COLO668 (cell line): ENCODE measurements around the gene ADARB2.
A peak's percentile ranks its signal among the peaks of the same experiment; 100 is the strongest.

Experiments
- DNase-seq: peaks from one replicate; lab custom pipeline; 2025; ENCODE audit not compliant: unreplicated experiment; lab: John Stamatoyannopoulos, UW

ADARB2 gene

DNA sequence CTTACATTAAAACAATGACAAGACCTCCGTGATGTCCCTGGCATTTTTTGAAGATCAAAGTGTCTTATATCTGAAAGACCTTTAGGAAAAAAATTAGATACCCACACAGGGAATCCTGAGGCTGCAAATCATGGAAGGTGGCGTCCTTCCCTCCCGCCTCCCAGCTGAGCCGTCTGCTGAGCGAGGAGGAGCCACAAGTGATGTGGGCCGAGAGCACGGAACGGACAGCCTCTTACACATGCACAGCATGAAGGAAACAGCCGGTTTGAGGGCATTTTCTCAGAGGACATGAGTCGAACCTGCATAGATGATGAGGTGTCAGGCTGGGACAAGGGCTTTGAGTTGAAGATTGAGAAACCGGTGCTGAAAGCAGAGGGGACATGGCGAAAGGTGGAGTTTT lies 163.3 kb downstream of the ADARB2 start:
- DNase-seq = no peak

DNA sequence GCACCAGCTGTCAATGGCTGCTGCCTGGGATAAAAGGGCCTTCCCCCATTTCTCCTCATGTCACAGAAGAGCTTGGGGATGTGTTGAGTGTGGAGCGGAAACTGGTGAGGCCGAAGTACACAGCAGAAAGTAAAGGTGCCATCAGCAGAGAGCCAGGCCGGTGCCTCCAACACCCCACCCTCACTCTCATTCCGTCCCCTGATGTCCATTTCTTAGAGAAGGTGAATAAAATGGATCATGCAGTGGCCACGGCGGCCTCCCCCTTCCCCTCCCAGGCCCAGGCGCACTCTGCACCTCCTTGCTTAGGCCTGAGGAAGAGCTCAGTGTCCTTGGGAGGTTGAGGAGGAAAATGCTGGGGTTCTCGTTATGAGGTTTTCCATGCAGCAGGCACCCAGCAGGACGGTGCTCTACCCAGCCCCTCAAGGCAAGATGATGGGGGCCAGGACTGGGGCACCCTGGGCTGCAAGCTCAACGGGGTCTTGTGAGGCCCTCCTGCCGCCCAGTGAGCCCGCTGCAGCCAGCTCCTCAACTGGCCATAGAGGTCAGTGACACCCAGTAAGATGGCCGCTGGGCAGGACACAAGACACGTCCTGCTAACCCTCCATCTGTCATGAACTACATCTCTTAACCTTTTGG lies 163.9 kb downstream of the ADARB2 start:
- no peak for DNase-seq

- DNase-seq = peak; percentile 44
These were observed 164.6 kb downstream of the ADARB2 start for GRCh38 chr10:1572519-1573333.

DNA sequence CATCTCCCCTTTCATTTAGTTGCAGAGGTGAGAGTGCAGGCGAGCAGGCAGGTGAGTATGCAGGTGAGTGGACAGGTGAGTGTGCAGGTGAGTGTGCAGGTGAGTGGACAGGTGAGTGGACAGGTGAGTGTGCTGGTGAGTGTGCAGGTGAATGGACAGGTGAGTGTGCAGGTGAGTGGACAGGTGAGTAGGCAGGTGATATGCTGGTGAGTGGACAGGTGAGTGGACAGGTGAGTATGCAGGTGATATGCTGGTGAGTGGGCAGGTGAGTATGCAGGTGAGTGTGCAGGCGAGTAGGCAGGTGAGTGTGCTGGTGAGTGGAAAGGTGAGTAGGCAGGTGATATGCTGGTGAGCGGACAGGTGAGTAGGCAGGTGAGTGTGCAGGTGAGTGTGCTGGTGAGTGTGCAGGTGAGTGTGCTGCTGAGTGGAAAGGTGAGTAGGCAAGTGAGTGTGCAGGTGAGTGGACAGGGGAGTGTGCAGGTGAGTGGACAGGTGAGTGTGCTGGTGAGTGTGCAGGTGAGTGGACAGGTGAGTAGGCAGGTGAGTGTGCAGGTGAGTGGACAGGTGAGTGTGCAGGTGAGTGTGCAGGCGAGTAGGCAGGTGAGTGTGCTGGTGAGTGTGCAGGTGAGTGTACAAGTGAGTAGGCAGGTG lies 165.6 kb downstream of the ADARB2 start:
- peak; percentile 30 for DNase-seq

GRCh38 chr10:1570416-1571051 lies 166.8 kb downstream of the ADARB2 start:
- DNase-seq = no peak

DNA sequence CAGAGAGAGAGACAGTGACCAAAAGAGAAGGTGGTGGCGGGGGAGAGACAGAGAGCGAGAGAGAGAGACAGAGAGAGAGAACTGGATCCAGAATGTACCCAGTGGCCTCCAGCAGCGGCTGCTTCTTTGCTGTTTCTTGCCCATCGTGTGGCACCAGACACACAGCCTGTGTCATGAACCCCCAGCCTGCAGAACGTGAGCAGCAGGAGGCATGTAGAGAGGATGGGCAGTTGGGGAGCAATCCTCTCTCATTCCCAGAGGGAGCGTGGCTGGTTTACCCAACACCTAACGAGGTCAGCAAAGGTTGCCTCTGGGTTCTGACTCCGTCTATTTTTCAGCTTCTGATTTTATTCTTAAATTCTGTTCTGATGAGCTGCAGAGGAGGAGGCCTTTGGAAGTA lies 168.1 kb downstream of the ADARB2 start:
- no peak for DNase-seq

DNA sequence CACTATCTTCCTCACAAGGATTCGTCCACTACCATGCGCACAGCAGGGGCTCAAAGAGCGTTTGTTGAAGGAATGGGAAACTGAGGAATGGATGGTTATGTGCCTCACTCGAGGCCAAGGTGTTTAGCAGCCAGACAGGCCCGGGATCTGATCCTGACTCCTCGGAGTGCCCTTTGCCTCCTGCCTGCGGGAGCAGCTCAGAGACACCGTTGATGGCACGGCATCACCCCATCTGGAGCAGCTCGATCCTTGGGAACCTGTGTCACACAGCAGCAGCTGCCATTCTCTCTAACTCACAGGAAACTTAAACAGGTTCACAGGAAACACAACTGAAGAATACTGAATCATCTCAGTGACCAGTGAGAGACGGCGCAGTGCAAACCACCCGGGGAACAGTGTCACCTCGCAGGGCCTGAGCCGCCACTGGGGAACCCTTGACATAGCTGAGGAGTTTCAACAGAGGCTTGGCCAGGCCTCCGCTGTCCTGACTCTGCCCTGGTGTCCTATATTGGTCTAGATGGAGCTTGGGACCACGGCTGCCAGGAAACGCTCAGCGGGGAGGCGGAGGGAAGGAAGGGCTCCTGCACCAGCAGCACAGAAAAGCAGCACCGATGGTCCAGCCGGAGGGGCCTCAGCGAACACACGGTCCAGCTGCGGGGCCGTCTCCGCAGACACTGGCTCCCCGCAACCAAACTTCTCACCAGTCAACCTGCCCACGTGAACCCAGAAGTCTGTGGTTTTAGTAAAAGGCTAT lies 169.4 kb downstream of the ADARB2 start:
- no peak for DNase-seq

DNA sequence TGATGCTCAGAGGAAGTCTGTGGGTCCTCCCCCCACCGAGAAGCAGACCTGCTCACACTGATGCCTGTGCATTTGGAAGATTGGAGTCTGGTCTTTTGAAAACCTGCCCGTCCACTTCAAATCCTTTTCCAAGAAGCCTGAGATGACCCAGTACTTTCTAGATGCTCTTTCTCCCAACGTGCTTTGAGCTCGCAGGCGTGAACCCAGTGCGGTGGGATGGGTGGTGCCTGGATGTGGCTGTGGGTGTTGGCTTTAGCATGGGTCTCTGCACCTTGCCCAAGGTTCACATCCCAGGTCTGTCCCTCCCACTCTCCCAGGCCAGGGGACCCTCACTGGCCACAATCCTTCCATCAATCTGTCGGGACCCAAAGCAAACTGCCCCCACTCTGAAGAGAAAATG lies 170.2 kb downstream of the ADARB2 start:
- DNase-seq = no peak

GRCh38 chr10:1564791-1565190 lies 172.5 kb downstream of the ADARB2 start:
- no peak for DNase-seq

- no peak for DNase-seq
These were observed 174.3 kb downstream of the ADARB2 start for GRCh38 chr10:1563028-1563427.

GRCh38 chr10:1561731-1562337 lies 175.5 kb downstream of the ADARB2 start:
- no peak for DNase-seq

GRCh38 chr10:1560535-1561192 lies 176.7 kb downstream of the ADARB2 start:
- DNase-seq = no peak

DNA sequence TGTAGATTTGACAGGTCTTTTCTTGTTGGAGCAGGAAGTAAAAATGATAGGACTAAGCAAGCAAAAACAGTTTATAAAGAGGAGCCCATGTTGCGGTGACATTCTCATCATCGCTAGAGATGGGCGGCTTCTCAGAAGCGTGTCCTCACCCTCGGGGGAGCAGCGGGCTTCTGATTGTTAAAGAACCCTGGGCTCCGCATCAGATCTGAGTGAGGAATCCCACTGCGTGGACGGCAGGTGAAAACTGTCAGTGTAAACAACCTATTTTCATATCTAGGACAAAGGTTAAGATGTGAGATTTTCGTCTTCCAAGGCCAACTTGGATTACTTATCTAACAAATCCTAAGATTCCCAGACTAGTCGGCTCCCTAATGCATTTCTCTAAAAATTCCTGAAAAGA lies 177.6 kb downstream of the ADARB2 start:
- no peak for DNase-seq

DNA sequence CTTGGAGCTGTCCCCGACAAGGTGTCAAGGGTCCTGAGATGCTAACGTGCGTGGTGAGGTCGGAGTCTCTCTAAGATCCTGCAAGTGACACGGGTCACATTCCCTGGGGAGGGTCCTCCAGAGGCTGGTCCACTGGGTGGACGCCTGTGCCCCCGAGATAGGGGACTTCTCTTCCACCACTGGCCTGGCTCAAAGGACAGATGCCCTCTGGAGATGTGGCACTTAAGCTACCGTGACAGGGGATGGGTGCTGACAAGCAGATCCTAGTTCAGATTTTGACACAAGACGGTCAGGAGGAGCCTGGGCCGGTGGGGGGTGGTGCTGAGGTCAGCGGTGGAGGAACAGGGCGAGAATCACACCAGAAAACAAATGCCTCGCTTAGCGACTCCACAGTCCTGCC lies 178.0 kb downstream of the ADARB2 start:
- DNase-seq = no peak

DNA sequence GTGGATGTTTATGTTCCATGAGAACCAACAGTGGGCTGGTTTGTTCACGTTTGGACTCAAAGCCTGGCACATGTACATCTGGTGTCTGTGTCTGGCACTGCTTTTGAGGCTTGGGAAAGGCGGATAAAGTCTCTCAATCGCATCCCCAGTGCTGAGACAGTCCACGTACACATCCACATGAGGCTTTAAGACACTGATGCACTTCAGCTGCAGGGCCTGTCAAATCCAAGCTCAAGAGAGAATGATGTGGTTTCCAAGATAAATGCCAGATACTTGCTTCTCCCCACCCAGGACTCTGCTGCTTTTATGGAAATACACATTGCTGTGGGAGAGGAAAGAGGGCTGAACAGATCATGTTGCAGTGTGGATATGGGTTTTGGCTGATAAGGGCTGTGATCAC lies 178.4 kb downstream of the ADARB2 start:
- no peak for DNase-seq

DNA sequence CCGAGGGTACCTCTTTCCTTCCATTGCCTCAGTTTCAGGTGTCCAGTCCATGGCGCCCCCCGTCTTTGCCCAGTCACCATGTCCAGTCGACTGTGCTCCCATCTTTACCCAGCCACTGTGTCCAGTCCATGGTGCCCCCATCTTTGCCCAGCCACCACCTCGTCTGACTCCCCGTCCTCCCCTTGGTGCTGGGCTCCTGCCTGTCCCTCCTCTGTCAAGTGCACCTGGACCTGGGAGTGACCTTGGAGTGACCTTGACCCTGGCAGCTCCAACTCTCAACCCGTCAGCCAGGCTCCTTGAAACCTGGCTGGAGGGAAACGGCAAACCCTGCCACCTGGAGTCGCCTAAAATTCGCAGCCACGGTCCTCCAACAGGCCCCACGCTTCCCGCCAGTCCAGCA lies 180.2 kb downstream of the ADARB2 start:
- no peak for DNase-seq

DNA sequence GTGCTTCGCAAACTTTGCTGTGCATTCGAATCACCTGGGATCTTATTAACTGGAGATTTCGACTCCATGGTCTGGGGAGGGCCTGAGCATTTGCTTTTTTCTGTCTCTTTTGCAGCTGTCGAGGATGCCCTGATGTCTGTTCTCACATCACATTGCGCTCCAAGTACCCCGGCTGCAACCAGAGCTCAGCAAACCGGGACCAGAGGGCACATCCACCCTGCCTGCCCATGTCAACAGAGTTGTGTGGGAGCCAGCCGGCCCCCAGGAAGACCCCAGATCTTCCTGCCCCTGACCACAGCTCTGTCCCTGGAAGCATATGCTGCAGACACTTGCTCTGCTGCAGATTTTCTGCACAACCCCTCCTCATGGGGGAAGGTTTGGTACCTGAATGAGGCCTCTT lies 180.8 kb downstream of the ADARB2 start:
- no peak for DNase-seq

DNA sequence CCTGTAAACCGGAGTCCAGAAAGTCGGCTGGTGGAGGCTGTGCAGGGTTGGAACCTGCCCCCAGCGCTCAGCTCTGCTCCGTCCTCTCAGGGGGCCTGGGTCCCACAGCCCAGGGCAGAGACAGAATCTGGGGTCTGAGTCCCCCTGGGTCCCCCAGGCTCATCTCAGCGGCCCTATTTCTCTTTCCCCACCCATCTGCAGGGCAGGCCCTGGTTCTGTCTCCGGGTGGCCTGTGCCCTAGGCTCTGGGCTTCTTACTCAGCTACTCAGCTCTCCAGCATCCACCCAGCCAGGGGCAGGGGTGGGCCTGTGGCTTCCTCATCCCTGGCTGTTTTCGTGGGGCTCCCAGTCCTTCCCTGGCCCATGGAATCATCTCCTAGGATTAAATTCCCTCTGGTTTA lies 183.4 kb downstream of the ADARB2 start:
- DNase-seq = no peak

- no peak for DNase-seq
These were observed 184.2 kb downstream of the ADARB2 start for GRCh38 chr10:1552881-1553670.
